H7 (cell line): ENCODE data around the gene DCDC2C. TPM values are rescaled to one million over a fixed set of nuclear protein-coding genes. Genes with fewer than 3 reads are reported as not detected.

Source experiments
- DNase-seq: peaks from one replicate; pipeline ENCODE4 v3.0.0; 2012
- H3K27me3 ChIP-seq: 2 replicates; pipeline ENCODE4 v1.6.0; 2011; ENCODE audit warnings: mild to moderate bottlenecking, low read length; ENCODE audit not compliant: control insufficient read depth, insufficient read depth
- H3K36me3 ChIP-seq: replicated peaks from 2 replicates; pipeline ENCODE4 v1.5.1; 2011; ENCODE audit warnings: low read length; ENCODE audit not compliant: control insufficient read depth, insufficient read depth
- H3K4me3 ChIP-seq: 2 replicates; pipeline ENCODE4 v1.5.1; 2011; ENCODE audit warnings: low read depth, mild to moderate bottlenecking, control low read depth, low read length, moderate library complexity; ENCODE audit not compliant: insufficient read depth
- total RNA-seq: library from RNA; depleted of rRNA; stranded (reverse); fragments of >200 nt; shearing (Covaris generic); gene quantifications from 2 replicates; pipeline ENCODE4 v1.2.3, GENCODE V29; 2014

DCDC2C gene
- total RNA-seq, 1 experiment from 2014 or later, result not detected

DNA sequence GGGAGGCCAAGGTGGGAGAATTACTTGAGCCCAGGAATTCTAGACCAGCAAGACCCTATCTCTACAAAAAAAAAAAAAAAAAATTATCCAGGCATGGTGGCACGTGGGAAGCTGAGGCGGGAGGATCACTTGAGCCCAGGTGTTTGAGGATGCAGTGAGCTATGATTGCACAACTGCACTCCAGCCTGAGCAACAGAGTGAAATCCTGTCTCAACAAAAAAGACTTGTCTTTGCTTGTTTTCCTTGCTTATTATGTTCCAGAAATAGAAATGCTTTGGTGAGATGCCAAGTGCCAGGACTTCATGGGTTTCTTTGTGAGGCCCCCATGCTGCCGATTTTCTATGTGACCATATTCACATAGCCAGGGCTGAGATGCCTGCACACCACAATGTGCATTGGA is 9.0 kb downstream of the DCDC2C start:
- no peaks in the 10 kb centered on the region for H3K36me3 ChIP-seq
- H3K27me3 ChIP-seq, result no peaks in the 10 kb centered on the region
- no peak overlapping the region for H3K4me3 ChIP-seq
- no peak for DNase-seq

DNA sequence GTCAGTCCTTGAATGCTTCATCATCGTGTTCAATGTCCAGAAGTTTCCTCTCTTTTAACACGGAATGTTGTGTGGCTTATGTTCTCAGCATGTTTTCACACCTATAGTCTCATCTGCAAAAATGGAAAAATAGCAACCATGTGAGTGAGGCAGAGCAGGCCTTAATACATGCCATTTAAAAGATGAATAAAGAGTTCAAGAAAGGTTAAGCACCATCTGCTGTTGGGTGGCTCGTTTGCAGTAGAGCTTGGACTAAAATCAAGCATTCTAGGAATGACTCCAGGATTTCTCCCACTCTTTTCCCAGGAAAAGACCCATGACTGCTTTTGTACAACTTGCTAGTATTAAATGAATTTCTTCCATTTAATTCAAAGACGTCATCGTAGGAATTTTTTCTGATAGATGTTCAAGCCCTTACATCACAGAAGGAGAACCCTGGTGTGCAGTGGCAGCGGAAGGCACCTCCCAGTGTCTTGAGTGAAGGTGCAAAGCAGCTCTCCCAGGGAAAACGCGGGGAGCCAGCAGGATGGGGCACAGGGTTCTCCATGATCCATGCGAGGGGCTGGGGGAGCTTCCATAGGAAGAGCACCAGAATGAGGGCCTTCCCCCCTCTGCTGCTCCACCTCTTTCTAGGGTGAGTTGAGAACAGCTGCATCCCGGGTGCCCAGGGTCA is 9.6 kb downstream of the DCDC2C start:
- Histone ChIP-seq H3K36me3 (no peaks in the 10 kb centered on the region), H3K27me3 (no peaks in the 10 kb centered on the region), H3K4me3 (no peak overlapping the region)
- no peak for DNase-seq

DNA sequence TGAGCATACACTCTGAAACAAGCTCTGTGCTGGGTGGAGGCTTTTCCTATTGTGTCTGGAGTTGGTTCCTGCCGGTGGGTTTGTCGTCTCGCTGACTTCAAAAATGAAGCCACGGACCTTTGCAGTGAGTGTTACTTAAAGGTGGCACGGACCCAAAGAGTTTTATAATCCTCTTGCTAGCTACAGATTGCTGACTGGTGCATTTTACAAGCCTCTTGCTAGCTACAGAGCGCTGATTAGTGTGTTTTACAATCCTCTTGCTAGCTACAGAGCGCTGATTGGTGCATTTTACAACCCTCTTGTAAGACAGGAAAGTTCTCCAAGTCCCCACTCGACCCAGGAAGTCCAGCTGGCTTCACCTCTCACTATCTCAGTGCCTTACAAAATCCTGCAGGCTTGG is 15.3 kb downstream of the DCDC2C start:
- Histone ChIP-seq H3K4me3 (no peak overlapping the region), H3K36me3 (no peaks in the 10 kb centered on the region), H3K27me3 (no peaks in the 10 kb centered on the region)
- no peak for DNase-seq

DNA sequence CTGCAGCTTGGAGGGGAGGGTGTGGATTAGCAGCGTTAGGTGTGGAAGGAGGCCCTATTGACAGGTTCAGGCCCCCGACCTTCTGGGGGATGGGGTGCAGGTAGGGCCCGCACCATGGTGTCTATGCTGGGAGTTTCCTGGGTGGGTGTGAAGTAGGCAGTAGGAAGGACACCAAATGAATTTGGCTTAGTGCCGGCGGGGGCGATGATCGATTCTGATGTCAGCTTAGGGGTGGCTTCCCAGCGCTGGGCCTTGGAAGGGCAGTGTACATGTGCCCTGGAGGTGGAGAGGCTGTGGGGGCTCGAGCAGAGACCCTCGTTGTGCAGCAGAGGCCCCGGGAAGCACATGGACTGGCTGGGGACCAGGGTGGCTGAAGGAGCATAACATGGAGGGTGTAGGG is 21.6 kb downstream of the DCDC2C start:
- Histone ChIP-seq H3K36me3 (no peaks in the 10 kb centered on the region), H3K4me3 (no peak overlapping the region), H3K27me3 (no peaks in the 10 kb centered on the region)
- no peak for DNase-seq

DNA sequence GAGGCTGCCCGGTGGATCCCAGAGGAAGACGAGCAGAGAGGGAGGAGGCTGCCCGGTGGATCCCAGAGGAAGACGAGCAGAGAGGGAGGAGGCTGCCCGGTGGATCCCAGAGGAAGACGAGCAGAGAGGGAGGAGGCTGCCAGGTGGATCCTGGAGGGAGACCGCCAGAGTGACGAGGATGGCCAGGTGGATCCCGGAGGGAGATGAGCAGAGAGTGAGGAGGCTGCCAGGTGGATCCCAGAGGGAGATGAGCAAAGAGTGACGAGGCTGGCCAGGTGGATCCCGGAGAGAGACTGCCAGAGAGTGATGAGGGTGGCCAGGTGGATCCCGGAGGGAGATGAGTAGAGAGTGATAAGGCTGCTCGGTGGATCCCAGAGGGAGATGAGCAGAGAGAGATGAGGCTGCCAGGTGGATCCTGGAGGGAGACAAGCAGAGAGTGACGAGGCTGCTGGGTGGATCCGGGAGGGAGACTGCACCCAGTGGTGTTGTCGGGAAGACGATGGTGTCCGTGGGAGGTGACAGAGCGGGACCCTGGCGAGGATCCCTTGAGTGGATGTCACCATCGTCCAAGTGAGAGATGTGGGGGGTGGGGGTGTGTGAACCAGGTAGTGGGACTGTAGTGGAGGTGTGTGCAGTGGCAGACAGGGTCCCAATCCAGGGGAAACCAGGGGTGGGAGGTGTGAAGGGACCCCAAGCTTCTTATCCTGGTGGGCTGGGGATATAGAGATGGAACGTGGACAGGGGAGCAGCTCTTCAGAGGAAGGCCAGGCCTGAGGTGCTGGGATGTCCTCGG is 22.3 kb downstream of the DCDC2C start:
- H3K4me3 ChIP-seq, result no peak overlapping the region

DNA sequence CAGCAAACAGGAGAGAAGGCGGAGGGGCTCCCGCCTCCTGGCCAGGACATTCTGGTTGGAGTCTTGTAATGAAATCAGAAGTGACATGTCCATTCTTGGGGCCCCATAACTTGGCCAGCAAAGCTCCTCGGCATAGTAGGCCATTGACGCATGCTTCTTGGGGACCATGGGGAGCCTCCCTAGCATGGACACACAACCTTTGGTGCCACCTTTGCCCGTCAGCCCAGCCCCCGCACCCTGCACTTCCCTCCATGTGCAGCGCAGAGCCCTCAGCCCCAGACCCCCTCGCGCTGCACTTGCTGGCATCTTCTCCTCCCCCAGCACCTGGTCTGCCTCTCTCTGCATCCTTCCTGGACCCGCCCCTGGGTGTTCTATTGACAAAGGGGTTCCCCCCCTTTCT is 23.1 kb downstream of the DCDC2C start:
- Histone ChIP-seq H3K27me3 (no peaks in the 10 kb centered on the region), H3K4me3 (no peak overlapping the region), H3K36me3 (no peaks in the 10 kb centered on the region)
- DNase-seq, result no peak

More for the DNA sequence above, 22.3 kb downstream of the DCDC2C start:
- Histone ChIP-seq H3K36me3 (no peaks in the 10 kb centered on the region), H3K27me3 (no peaks in the 10 kb centered on the region)
- no peak for DNase-seq

DNA sequence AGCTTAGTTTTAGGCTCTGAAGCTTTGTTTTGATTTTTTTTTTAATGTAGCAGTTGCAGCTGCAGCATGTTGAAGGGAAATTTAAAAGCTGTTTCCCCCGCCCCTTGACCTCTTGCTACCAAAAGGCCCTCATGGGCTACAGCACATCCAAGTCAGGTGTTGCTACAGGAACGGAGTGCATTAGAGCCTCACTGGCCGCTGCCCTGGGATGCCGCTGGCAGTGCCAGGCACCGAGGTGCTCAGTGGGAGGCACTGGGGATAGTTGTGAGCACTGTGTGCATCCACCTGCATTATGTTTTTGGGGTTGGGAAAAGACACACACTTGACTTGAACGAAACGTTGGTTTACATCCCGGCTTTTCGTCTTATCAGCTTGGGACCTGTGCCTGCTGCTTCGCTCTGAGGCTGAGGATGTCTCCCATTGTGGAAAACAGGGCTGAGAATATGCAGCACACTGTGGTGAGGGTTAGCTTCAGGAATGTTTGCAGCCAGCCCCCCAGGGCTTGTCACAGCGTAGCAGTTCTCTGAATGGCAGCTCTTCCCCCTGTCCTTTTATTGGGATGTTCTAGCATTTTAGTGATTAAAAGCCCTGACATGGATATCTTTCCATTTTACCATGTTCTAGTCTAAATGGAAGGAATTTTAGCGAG is 24.1 kb downstream of the DCDC2C start:
- peak; percentile 69 for DNase-seq
- no peaks in the 10 kb centered on the region for H3K36me3 ChIP-seq
- H3K27me3 ChIP-seq, result no peaks in the 10 kb centered on the region
- no peak overlapping the region for H3K4me3 ChIP-seq

DNA sequence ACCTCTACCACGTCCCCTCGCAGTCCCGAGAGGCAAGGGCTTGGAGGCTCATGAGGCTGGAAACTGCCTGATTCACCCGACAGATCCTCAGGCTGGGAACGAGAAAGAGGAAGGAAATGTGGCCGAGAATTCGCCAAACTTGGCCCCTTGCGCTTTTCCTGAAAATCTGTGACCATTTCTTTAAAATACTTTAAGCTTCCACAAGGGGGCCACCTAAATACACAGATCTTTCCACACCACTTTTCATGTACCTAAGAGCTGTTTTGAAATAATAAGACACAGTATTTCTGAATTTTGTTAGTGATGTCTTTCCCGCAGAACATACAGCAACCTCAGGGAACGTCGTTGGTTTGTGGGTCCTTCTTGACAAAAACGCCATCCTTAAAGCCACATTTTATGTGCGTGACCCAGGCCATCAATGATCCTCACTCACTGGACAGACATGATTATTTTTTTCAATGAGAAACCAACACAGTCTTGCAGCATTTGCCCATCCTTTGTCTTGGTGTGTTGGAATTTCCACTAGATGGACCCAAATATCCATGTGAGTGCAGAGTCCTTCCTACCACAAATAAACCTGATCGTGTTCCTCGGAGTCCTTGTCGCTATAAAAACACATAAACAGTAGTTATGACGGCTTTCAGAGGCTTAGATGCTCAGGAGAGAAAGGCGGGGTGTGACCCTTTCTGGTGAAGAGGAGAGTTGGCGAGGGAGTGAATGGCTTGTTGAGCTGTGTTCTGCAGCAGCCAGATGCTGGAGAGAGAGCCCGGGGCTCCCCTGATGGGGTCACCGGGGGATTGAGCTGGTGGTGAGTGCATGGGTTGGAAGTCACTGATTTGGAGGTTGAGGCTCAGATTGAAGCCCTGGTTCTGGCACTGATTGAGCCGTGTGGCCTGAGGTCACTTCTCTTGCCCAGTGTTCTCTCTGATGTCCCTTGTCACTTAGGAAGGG is 25.0 kb downstream of the DCDC2C start:
- Histone ChIP-seq H3K4me3 (no peak overlapping the region), H3K36me3 (no peaks in the 10 kb centered on the region), H3K27me3 (no peaks in the 10 kb centered on the region)
- peak; percentile 64 for DNase-seq

DNA sequence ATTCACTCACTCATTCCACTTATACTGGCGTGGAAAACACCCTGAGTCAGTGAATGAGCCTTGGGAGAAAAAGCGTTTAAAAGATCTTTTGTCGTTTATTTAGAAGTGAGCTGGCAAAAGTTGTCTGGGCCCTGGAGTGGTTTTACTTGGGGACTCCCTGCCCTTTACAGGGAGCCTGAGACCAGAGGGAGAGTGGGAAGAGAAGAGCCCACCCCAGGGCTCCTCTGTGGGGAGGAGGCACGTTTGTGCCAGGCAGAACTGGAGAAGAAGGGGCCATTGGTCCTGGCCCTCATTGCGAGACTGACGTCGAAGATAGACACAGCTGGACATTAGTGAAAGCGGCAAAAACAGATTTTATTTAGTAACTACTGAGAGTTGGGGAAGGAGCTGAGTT is 25.7 kb downstream of the DCDC2C start:
- no peaks in the 10 kb centered on the region for H3K36me3 ChIP-seq

DNA sequence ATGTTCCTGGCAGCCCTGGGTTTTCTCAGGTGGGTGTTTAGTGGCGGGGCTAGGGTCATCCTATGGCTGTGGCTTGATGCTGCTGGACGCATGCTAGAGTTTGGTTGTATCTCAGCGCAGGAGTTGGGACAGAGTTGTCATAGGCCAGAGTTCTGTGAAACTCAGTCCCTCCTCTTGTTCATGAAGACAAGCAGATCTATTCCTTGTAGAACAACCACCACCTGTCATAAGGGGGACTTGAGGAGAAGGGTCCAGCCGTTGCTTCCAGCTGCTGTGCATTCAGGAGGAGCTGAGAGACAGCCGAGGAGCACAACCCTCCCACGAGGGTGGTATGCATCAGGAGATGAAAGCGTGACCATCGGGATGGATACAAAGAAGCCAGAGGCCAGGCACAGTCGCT is 26.4 kb downstream of the DCDC2C start:
- DNase-seq, result no peak
- Histone ChIP-seq H3K4me3 (no peak overlapping the region), H3K27me3 (no peaks in the 10 kb centered on the region), H3K36me3 (no peaks in the 10 kb centered on the region)

More for the DNA sequence above, 25.7 kb downstream of the DCDC2C start:
- DNase-seq, result no peak
- Histone ChIP-seq H3K27me3 (no peaks in the 10 kb centered on the region), H3K4me3 (no peak overlapping the region)

DNA sequence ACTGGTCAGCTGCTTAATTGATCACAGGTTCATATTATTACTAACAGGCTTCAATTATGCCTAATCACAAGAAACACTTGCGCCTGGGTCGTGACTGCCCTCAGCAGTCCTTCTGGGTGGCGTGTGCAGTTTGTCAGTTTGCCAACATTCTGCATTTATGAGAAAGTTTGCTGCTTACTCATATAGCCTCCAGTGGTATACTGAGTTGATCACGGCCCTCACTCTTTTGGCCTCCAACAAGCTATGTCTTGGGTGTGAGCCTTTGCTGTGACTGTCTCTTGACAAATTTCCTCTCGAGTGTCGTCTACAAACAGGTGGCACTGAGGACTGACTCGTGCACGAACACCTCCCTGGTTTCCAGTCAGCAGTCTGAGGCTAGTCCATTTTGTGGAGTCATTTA is 27.3 kb downstream of the DCDC2C start:
- no peaks in the 10 kb centered on the region for H3K27me3 ChIP-seq
- DNase-seq, result no peak
- H3K36me3 ChIP-seq, result no peaks in the 10 kb centered on the region
- H3K4me3 ChIP-seq, result no peak overlapping the region

DNA sequence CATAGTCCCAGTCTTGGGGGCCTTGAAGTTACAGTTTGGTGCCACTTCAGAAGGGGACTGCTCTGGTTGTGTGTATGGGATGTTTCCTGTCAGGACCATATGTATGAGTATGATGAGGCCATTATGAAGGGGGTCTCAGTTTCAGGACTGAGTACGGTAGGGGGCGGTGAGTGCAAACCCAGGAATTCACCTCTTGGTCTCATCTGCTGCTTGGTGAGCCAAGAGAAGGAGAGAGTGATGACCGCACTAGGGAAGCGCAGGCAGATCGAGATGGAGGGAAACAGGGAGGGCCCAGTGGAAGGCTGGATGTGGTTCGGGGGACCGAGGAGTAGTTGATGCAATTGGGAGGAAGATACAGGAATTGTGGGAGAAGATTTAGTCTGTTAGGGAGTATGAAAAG is 28.5 kb downstream of the DCDC2C start:
- H3K4me3 ChIP-seq, result no peak overlapping the region
- no peaks in the 10 kb centered on the region for H3K36me3 ChIP-seq
- H3K27me3 ChIP-seq, result no peaks in the 10 kb centered on the region
- DNase-seq, result no peak

DNA sequence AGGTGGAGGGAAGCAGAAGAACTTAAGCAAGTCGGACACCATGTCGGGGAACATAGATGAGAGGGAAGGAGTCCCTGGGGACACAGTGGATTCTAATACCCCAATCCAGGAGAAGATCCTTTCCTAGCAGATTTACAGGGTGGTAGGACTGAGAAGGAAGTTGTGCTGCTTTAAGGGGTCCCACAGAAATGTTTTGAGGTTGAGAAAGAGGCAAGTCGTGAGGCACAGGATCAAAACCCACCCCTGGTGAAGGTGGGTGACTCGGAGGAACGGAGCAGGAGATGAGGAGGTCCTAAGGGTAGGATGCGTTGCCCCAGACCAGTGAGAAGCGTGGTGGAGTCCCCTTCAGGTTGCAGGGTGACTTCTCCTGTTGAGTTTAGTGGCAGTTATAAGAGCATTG is 32.7 kb downstream of the DCDC2C start:
- no peak for DNase-seq
- H3K36me3 ChIP-seq, result no peaks in the 10 kb centered on the region
- H3K4me3 ChIP-seq, result no peak overlapping the region
- no peaks in the 10 kb centered on the region for H3K27me3 ChIP-seq

DNA sequence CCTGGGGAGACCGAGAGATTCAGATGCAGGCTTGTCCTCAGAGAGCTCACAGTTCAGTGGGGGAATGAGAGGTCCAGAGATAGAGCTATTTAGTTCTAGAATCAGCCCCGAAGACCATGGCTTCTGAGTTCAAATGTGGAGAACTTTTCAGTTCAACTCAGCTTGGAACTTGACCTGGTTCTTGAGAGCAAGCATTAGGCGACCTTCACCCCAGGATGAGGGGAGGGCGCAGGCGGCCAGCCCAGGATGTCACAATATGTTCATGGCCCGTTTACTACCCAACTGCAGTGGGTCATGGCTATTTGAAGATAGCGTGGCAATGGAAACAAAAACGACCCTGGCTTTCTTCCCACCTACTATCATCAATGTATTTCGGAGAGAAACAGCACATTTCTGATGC is 33.8 kb downstream of the DCDC2C start:
- Histone ChIP-seq H3K36me3 (no peaks in the 10 kb centered on the region), H3K4me3 (no peak overlapping the region), H3K27me3 (no peaks in the 10 kb centered on the region)
- DNase-seq, result no peak
